H9 (cell line): ENCODE data around the gene MGMT. TPM values are rescaled to one million over a fixed set of nuclear protein-coding genes. Genes with fewer than 3 reads are reported as not detected.
A peak's percentile ranks its signal among the peaks of the same experiment; 100 is the strongest.

Experiments
- DNase-seq: peaks from one replicate; pipeline ENCODE4 v3.0.0-alpha.2; 2017
- H2AFZ ChIP-seq: one replicate; pipeline ENCODE4 v1.6.1; 2013; ENCODE audit warnings: mild to moderate bottlenecking, low read length, control low read depth, moderate library complexity
- H2AK5ac ChIP-seq: 2 replicates; pipeline ENCODE4 v1.6.1; 2013; ENCODE audit warnings: low read length, control low read depth, mixed read lengths; ENCODE audit not compliant: insufficient read length
- H2BK120ac ChIP-seq: one replicate; pipeline ENCODE4 v1.6.1; 2013; ENCODE audit warnings: low read depth, mild to moderate bottlenecking, low read length, control low read depth, inconsistent platforms; ENCODE audit not compliant: poor library complexity, severe bottlenecking
- H2BK12ac ChIP-seq: 2 replicates; pipeline ENCODE4 v1.6.1; 2013; ENCODE audit warnings: low read length, control low read depth, mixed read lengths, low read depth; ENCODE audit not compliant: insufficient read length
- H2BK15ac ChIP-seq: 2 replicates; pipeline ENCODE4 v1.6.1; 2013; ENCODE audit warnings: low read depth, low read length, control low read depth
- H2BK20ac ChIP-seq: one replicate; pipeline ENCODE4 v1.6.1; 2013; ENCODE audit warnings: low read depth, mild to moderate bottlenecking, low read length, control low read depth, inconsistent platforms; ENCODE audit not compliant: poor library complexity, severe bottlenecking
- H2BK5ac ChIP-seq: 2 replicates; pipeline ENCODE4 v1.6.1; 2013; ENCODE audit warnings: low read length, control low read depth, mixed read lengths; ENCODE audit not compliant: insufficient read length
- H3K14ac ChIP-seq: 2 replicates; pipeline ENCODE4 v1.6.1; 2013; ENCODE audit warnings: low read length, control low read depth; ENCODE audit not compliant: insufficient read depth
- H3K18ac ChIP-seq: 2 replicates; pipeline ENCODE4 v1.6.1; 2013; ENCODE audit warnings: low read depth, mild to moderate bottlenecking, mixed read lengths, low read length, control low read depth; ENCODE audit not compliant: insufficient read length
- H3K23ac ChIP-seq: 2 replicates; pipeline ENCODE4 v1.6.1; 2013; ENCODE audit warnings: low read length, control low read depth, mixed read lengths, low read depth; ENCODE audit not compliant: insufficient read length
- H3K23me2 ChIP-seq: 2 replicates; pipeline ENCODE4 v1.6.1; 2013; ENCODE audit warnings: low read depth, mild to moderate bottlenecking, mixed read lengths, low read length, control low read depth; ENCODE audit not compliant: insufficient read length, poor library complexity, severe bottlenecking
- H3K27ac ChIP-seq: 2 replicates; pipeline ENCODE4 v1.5.1; 2013; ENCODE audit warnings: low read length, control low read depth, mixed read lengths, low read depth; ENCODE audit not compliant: insufficient read length
- H3K27me3 ChIP-seq: 2 replicates; pipeline ENCODE4 v1.6.1; 2013; ENCODE audit warnings: low read length, control low read depth, inconsistent platforms; ENCODE audit not compliant: insufficient read depth
- H3K4ac ChIP-seq: 2 replicates; pipeline ENCODE4 v1.6.1; 2013; ENCODE audit warnings: low read depth, mild to moderate bottlenecking, control low read depth, inconsistent platforms, low read length, moderate library complexity
- H3K4me1 ChIP-seq: 2 replicates; pipeline ENCODE4 v1.6.1; 2013; ENCODE audit warnings: low read length, control low read depth, inconsistent platforms; ENCODE audit not compliant: insufficient read depth
- H3K4me2 ChIP-seq: 2 replicates; pipeline ENCODE4 v1.6.1; 2013; ENCODE audit warnings: low read length, control low read depth, mixed read lengths; ENCODE audit not compliant: insufficient read length, insufficient read depth
- H3K56ac ChIP-seq: 2 replicates; pipeline ENCODE4 v1.6.1; 2013; ENCODE audit warnings: low read depth, mild to moderate bottlenecking, mixed read lengths, low read length, control low read depth; ENCODE audit not compliant: insufficient read length
- H3K79me1 ChIP-seq: 2 replicates; pipeline ENCODE4 v1.6.1; 2013; ENCODE audit warnings: low read depth, mild to moderate bottlenecking, moderate library complexity, low read length, control low read depth, inconsistent platforms; ENCODE audit not compliant: insufficient read depth, poor library complexity, severe bottlenecking
- H3K79me2 ChIP-seq: 2 replicates; pipeline ENCODE4 v1.6.1; 2013; ENCODE audit warnings: low read length, control low read depth, inconsistent platforms; ENCODE audit not compliant: insufficient read depth
- H3K9ac ChIP-seq: 2 replicates; pipeline ENCODE4 v1.6.1; 2013; ENCODE audit warnings: low read length, control low read depth, mixed read lengths; ENCODE audit not compliant: insufficient read length; ENCODE audit errors: extremely low read depth
- H3K9me3 ChIP-seq: one replicate; pipeline ENCODE4 v1.6.1; 2013; ENCODE audit warnings: low read depth, low read length, inconsistent platforms; ENCODE audit not compliant: control insufficient read depth
- H3T11ph ChIP-seq: one replicate; pipeline ENCODE4 v1.6.1; 2013; ENCODE audit warnings: mild to moderate bottlenecking, low read length, control low read depth, inconsistent platforms
- H4K20me1 ChIP-seq: one replicate; pipeline ENCODE4 v1.6.1; 2013; ENCODE audit not compliant: control insufficient read depth, insufficient read length, insufficient read depth
- H4K5ac ChIP-seq: 2 replicates; pipeline ENCODE4 v1.6.1; 2013; ENCODE audit warnings: low read depth, mild to moderate bottlenecking, mixed read lengths, low read length, control low read depth; ENCODE audit not compliant: insufficient read length
- H4K8ac ChIP-seq: replicated peaks from 2 replicates; pipeline ENCODE4 v1.6.1; 2013; ENCODE audit warnings: low read length, control low read depth, mixed read lengths, low read depth; ENCODE audit not compliant: insufficient read length
- H4K91ac ChIP-seq: 2 replicates; pipeline ENCODE4 v1.6.1; 2013; ENCODE audit warnings: low read depth, mild to moderate bottlenecking, moderate library complexity, mixed read lengths, low read length, control low read depth; ENCODE audit not compliant: insufficient read length
- H3K27ac Mint-ChIP-seq, 3 experiments: 2 replicates in 2 of 3; 3 replicates in 1 of 3; pipeline ENCODE4 v1.8.0; 2020 to 2021; ENCODE audit warnings: mixed read lengths in 3 of 3, mild to moderate bottlenecking in 1 of 3, moderate library complexity in 1 of 3
- H3K27me3 Mint-ChIP-seq: 2 replicates; pipeline ENCODE4 v1.8.0; 2021; ENCODE audit warnings: low read depth, mild to moderate bottlenecking, moderate library complexity, mixed read lengths
- H3K36me3 Mint-ChIP-seq, 3 experiments: 2 replicates in 2 of 3; 3 replicates in 1 of 3; pipeline ENCODE4 v1.8.0; 2020 to 2021; ENCODE audit warnings: low read depth in 3 of 3, mixed read lengths in 3 of 3; ENCODE audit not compliant: insufficient read depth in 1 of 3
- H3K4me1 Mint-ChIP-seq, 2 experiments: 2 replicates each; pipeline ENCODE4 v1.8.0; 2020; ENCODE audit warnings: mixed read lengths in 2 of 2
- H3K4me3 Mint-ChIP-seq, 2 experiments: 2 replicates in 1 of 2; 3 replicates in 1 of 2; pipeline ENCODE4 v1.8.0; 2020 to 2021; ENCODE audit warnings: mild to moderate bottlenecking in 2 of 2, mixed read lengths in 2 of 2, moderate library complexity in 1 of 2
- H3K9me3 Mint-ChIP-seq, 2 experiments: 2 replicates in 1 of 2; 3 replicates in 1 of 2; pipeline ENCODE4 v1.8.0; 2020; ENCODE audit warnings: mild to moderate bottlenecking in 2 of 2, mixed read lengths in 2 of 2, moderate library complexity in 1 of 2
- WGBS: extraction: QIAGEN DNeasy Blood & Tissue Kit; methylation state at CpG from one replicate; pipeline ENCODE4 v1.1.7; 2013; ENCODE audit warnings: missing lambda C conversion rate, low lambda C conversion rate, mixed read lengths; ENCODE audit not compliant: insufficient read length; ENCODE audit errors: extremely low coverage; 5-methylcytosine and 5-hydroxymethylcytosine counted together
- total RNA-seq: library from RNA; stranded (reverse); gene quantifications from 2 replicates; pipeline ENCODE4 v1.2.1, GENCODE V29; 2021
- TF ChIP-seq, protein P1 (sequence below): fragments of 200-600 bp; sonication (generic); conservative IDR thresholded peaks from 3 replicates; pipeline ENCODE4 v1.8.0; 2021; ENCODE audit warnings: antibody characterized with exemption, mild to moderate bottlenecking

MGMT gene
- total RNA-seq, 1 experiment from 2014 or later: 18.4 TPM

DNA sequence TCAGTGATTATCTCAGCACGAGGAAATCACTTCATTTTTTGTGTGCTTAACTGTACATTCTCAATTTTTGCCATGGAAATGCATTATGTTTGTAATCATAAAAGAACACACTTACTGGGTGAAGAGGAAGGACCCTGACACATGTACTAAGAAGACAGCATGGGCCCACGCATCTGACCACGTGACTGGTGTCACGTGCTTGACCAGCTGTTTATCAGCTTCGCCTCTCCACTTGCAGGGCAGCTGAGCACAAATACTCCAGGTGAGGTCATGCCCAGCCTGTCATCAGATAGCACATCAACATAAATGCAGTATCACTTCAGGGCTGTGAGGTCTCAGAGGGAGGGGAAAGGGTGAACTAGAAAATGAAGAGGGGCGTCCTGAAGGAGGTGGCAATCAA lies 317.2 kb downstream of the MGMT start:
- no peak overlapping the region for H3K18ac ChIP-seq
- Mint-ChIP-seq H3K36me3 (peaks cover 0 to 1% (median 0%) of the 10 kb centered on the region in 3 experiments; a peak in 2 of 7 replicates), H3K27ac (peak overlapping the region in 1 of 3 experiments; percentile 6; a peak in 1 of 7 replicates), H3K27me3 (no peaks in the 10 kb centered on the region), H3K4me3 (no peak overlapping the region), H3K9me3 (no peaks in the 10 kb centered on the region), H3K4me1 (no peaks in the 10 kb centered on the region)
- no peaks in the 10 kb centered on the region for H3K79me1 ChIP-seq
- DNase-seq: no peak
- H3K4ac ChIP-seq: no peak overlapping the region
- H2AK5ac ChIP-seq: no peak overlapping the region
- no peak overlapping the region for H2BK20ac ChIP-seq
- no peaks in the 10 kb centered on the region for H3K9me3 ChIP-seq
- H3K14ac ChIP-seq: no peak overlapping the region
- no peak overlapping the region for H2BK120ac ChIP-seq
- H3K27me3 ChIP-seq: no peaks in the 10 kb centered on the region
- no peaks in the 10 kb centered on the region for H3K23me2 ChIP-seq
- no peak overlapping the region for H3K23ac ChIP-seq
- H2AFZ ChIP-seq: no peak overlapping the region
- H4K20me1 ChIP-seq: no peaks in the 10 kb centered on the region
- no peak overlapping the region for H3K56ac ChIP-seq
- H4K91ac ChIP-seq: no peak overlapping the region
- H3K9ac ChIP-seq: no peak overlapping the region
- H2BK15ac ChIP-seq: no peak overlapping the region
- no peak overlapping the region for H4K8ac ChIP-seq
- H4K5ac ChIP-seq: no peak overlapping the region
- H3T11ph ChIP-seq: no peak overlapping the region
- no peaks in the 10 kb centered on the region for H3K4me1 ChIP-seq
- no peak overlapping the region for H3K27ac ChIP-seq
- no peak overlapping the region for H2BK12ac ChIP-seq
- no peaks in the 10 kb centered on the region for H3K79me2 ChIP-seq
- WGBS: no CpG with 5 or more reads among the region's 6 CpGs
- TF ChIP-seq, protein P1, sequence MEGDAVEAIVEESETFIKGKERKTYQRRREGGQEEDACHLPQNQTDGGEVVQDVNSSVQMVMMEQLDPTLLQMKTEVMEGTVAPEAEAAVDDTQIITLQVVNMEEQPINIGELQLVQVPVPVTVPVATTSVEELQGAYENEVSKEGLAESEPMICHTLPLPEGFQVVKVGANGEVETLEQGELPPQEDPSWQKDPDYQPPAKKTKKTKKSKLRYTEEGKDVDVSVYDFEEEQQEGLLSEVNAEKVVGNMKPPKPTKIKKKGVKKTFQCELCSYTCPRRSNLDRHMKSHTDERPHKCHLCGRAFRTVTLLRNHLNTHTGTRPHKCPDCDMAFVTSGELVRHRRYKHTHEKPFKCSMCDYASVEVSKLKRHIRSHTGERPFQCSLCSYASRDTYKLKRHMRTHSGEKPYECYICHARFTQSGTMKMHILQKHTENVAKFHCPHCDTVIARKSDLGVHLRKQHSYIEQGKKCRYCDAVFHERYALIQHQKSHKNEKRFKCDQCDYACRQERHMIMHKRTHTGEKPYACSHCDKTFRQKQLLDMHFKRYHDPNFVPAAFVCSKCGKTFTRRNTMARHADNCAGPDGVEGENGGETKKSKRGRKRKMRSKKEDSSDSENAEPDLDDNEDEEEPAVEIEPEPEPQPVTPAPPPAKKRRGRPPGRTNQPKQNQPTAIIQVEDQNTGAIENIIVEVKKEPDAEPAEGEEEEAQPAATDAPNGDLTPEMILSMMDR: no peak
- no peak overlapping the region for H3K4me2 ChIP-seq
- no peak overlapping the region for H2BK5ac ChIP-seq
